PC-9 (cell line): ENCODE measurements around the gene ZCCHC4. TPM values are rescaled to one million over a fixed set of nuclear protein-coding genes. Genes with fewer than 3 reads are reported as not detected.

Experiments
- BruUV-seq: library from RNA; stranded (reverse); fragments of 400-500 nt; replicated peaks from 2 replicates; lab custom pipeline; 2021; lab: Mats Ljungman, UMichigan
- CTCF ChIA-PET: fragments of 300-600 bp; sonication (Branson Sonifier 250); formaldehyde crosslinking; loops from one replicate; lab custom pipeline; 2022; ENCODE audit warnings: antibody characterized with exemption; lab: Charles Lee
- POLR2A ChIA-PET: fragments of 300-600 bp; sonication (Branson Sonifier 250); formaldehyde crosslinking; loops from one replicate; lab custom pipeline; 2022; ENCODE audit warnings: antibody characterized with exemption; ENCODE audit not compliant: unreplicated experiment; lab: Charles Lee
- DNase-seq, 2 experiments: peaks; one replicate each; pipeline versions ENCODE4 v3.0.0 to v3.0.0-alpha.2; 2015 to 2022; ENCODE audit warnings: mixed read lengths in 1 of 2
- H2AFZ ChIP-seq: fragments of 200-600 bp; sonication (generic); 2 replicates; pipeline ENCODE4 v1.8.1; 2017; ENCODE audit warnings: antibody characterized with exemption
- H3F3A ChIP-seq: fragments of 200-600 bp; sonication (generic); 2 replicates; pipeline ENCODE4 v1.8.1; 2017; ENCODE audit warnings: antibody characterized with exemption, mild to moderate bottlenecking, low read depth; ENCODE audit not compliant: insufficient read depth
- H3K27ac ChIP-seq: fragments of 200-600 bp; sonication (generic); 2 replicates; pipeline ENCODE4 v1.6.1; 2016; ENCODE audit warnings: mixed run types
- H3K27me3 ChIP-seq: fragments of 200-600 bp; sonication (generic); 2 replicates; pipeline ENCODE4 v1.6.1; 2016; ENCODE audit warnings: low read depth, mixed run types; ENCODE audit not compliant: insufficient read depth
- H3K36me3 ChIP-seq: fragments of 200-600 bp; sonication (generic); 2 replicates; pipeline ENCODE4 v1.6.1; 2016; ENCODE audit warnings: low read depth, mixed run types
- H3K4me1 ChIP-seq: fragments of 200-600 bp; sonication (generic); replicated peaks from 2 replicates; pipeline ENCODE4 v1.6.1; 2016; ENCODE audit warnings: mixed run types; ENCODE audit not compliant: insufficient read depth
- H3K4me2 ChIP-seq: fragments of 200-600 bp; sonication (generic); 2 replicates; pipeline ENCODE4 v1.6.1; 2017; ENCODE audit warnings: mixed run types
- H3K4me3 ChIP-seq: fragments of 200-600 bp; sonication (generic); 2 replicates; pipeline ENCODE4 v1.6.1; 2016; ENCODE audit warnings: mixed run types
- H3K79me2 ChIP-seq: fragments of 200-600 bp; sonication (generic); 2 replicates; pipeline ENCODE4 v1.6.1; 2017; ENCODE audit warnings: low read depth, mixed run types
- H3K9me2 ChIP-seq: fragments of 200-600 bp; sonication (generic); 2 replicates; pipeline ENCODE4 v1.8.1; 2017; ENCODE audit warnings: mild to moderate bottlenecking; ENCODE audit not compliant: insufficient read depth
- H3K9me3 ChIP-seq: fragments of 200-600 bp; sonication (generic); 2 replicates; pipeline ENCODE4 v1.8.1; 2016; ENCODE audit warnings: low read depth; ENCODE audit not compliant: insufficient read depth
- H4K20me1 ChIP-seq: fragments of 200-600 bp; sonication (generic); 2 replicates; pipeline ENCODE4 v1.8.1; 2017; ENCODE audit not compliant: insufficient read depth
- CTCF ChIP-seq: fragments of 200-600 bp; sonication (generic); conservative IDR thresholded peaks from 2 replicates; pipeline ENCODE4 v1.6.1; 2017; ENCODE audit warnings: mixed run types, antibody characterized with exemption, mild to moderate bottlenecking, moderate library complexity
- EZH2 ChIP-seq: fragments of 200-600 bp; sonication (generic); IDR thresholded peaks from 2 replicates; pipeline ENCODE4 v1.8.0; 2017; ENCODE audit warnings: antibody characterized with exemption, low read depth
- intact Hi-C: fragments of 100-400 bp; cut with micrococcal nuclease; formaldehyde crosslinking; loops from one replicate; pipeline ENCODE4 v1.10.0; 2022; ENCODE audit not compliant: unreplicated experiment
- total RNA-seq: library from RNA; stranded (reverse); gene quantifications from 2 replicates; pipeline ENCODE4 v1.2.3, GENCODE V29; 2021

The ZCCHC4 gene
- total RNA-seq, 1 experiment from 2014 or later: 11.7 TPM

- POLR2A ChIA-PET: no interaction called here
- H3K27ac ChIP-seq: no peak overlapping the region
- intact Hi-C loops: loop anchor here (5.0 kb wide), 1 partner anchor 217 kb away; the partner anchor contains the start of gene SEPSECS
Observed at GRCh38 chr4:25379591-25379990, 67.0 kb downstream of the ZCCHC4 start.

GRCh38 chr4:25383647-25384046, 71.1 kb downstream of the ZCCHC4 start:
- H3K27me3 ChIP-seq: no peaks in the 10 kb centered on the region
- ChIA-PET POLR2A (no interaction called here), CTCF (no interaction called here)
- H3K27ac ChIP-seq: no peak overlapping the region
- peaks cover 12% of the 10 kb centered on the region for H3K36me3 ChIP-seq
- H2AFZ ChIP-seq: no peak overlapping the region
- intact Hi-C loops: no loop called here
- H3K9me3 ChIP-seq: no peaks in the 10 kb centered on the region
- DNase-seq: no peak
- H4K20me1 ChIP-seq: no peaks in the 10 kb centered on the region
- TF ChIP-seq CTCF: no peak
- TF ChIP-seq EZH2: no peak
- H3F3A ChIP-seq: no peaks in the 10 kb centered on the region
- H3K9me2 ChIP-seq: no peaks in the 10 kb centered on the region
- no TSS peak for BruUV-seq
- H3K4me2 ChIP-seq: no peak overlapping the region
- 0 out of 2 replicates have a peak, but pooled peaks cover 3% of the 10 kb centered on the region for H3K4me1 ChIP-seq
- no peak overlapping the region for H3K4me3 ChIP-seq
- H3K79me2 ChIP-seq: peaks cover 11% of the 10 kb centered on the region

More at GRCh38 chr4:25379591-25379990, 67.0 kb downstream of the ZCCHC4 start:
- no peak overlapping the region for H3K4me3 ChIP-seq
- H3F3A ChIP-seq: 0 out of 2 replicates have a peak, but pooled peaks cover under 1% of the 10 kb centered on the region
- no peak overlapping the region; the same call in 1 of the 2 replicates for H3K4me2 ChIP-seq
- H3K79me2 ChIP-seq: peaks cover 26% of the 10 kb centered on the region
- TF ChIP-seq EZH2 (no peak), CTCF (no peak)
- no peaks in the 10 kb centered on the region for H3K27me3 ChIP-seq
- DNase-seq: no peak
- no peaks in the 10 kb centered on the region for H4K20me1 ChIP-seq
- 0 out of 2 replicates have a peak, but pooled peaks cover 7% of the 10 kb centered on the region for H3K36me3 ChIP-seq
- BruUV-seq: no TSS peak
- H3K9me2 ChIP-seq: no peaks in the 10 kb centered on the region
- CTCF ChIA-PET: no interaction called here
- H3K9me3 ChIP-seq: no peaks in the 10 kb centered on the region
- no peak overlapping the region for H2AFZ ChIP-seq
- H3K4me1 ChIP-seq: peaks cover 11% of the 10 kb centered on the region; the same call in 1 of the 2 replicates

- Histone ChIP-seq H3F3A (no peaks in the 10 kb centered on the region), H3K27me3 (no peaks in the 10 kb centered on the region), H3K36me3 (peaks cover 12% of the 10 kb centered on the region), H3K9me2 (no peaks in the 10 kb centered on the region), H3K27ac (no peak overlapping the region), H3K4me1 (no peaks in the 10 kb centered on the region), H4K20me1 (no peaks in the 10 kb centered on the region), H2AFZ (no peak overlapping the region), H3K4me2 (no peak overlapping the region), H3K9me3 (no peaks in the 10 kb centered on the region), H3K79me2 (no peaks in the 10 kb centered on the region), H3K4me3 (no peak overlapping the region)
- no peak for DNase-seq
- POLR2A ChIA-PET: no interaction called here
- CTCF ChIA-PET: no interaction called here
- no TSS peak for BruUV-seq
- no peak for TF ChIP-seq CTCF
- intact Hi-C loops: no loop called here
Observed at GRCh38 chr4:25386926-25387325, 74.4 kb downstream of the ZCCHC4 start.
